GM21723 (cell line): Measurements from ENCODE around the gene DNAJA3.
"Not testable (repeated sequence)": the region's sequence is repeated elsewhere in the genome, so short reads cannot be mapped to it uniquely, and the experiment has no call there.

Experiments used
- ATAC-seq: cut with Tn5 transposase; IDR thresholded peaks from one replicate; pipeline ENCODE4 v1.9.1; 2021; ENCODE audit warnings: mild to moderate bottlenecking, moderate library complexity; ENCODE audit not compliant: unreplicated experiment

The DNAJA3 gene

GRCh38 chr16:4386951-4387565, 38.6 kb upstream of the DNAJA3 start:
- ATAC-seq: no peak

- no peak for ATAC-seq
Measured at GRCh38 chr16:4387781-4388180, 37.9 kb upstream of the DNAJA3 start.

- ATAC-seq: no peak
Measured at GRCh38 chr16:4388271-4389021, 37.2 kb upstream of the DNAJA3 start.

GRCh38 chr16:4389051-4389955, 36.4 kb upstream of the DNAJA3 start:
- ATAC-seq: no peak

GRCh38 chr16:4390266-4391260, 35.1 kb upstream of the DNAJA3 start:
- no peak for ATAC-seq

- no peak for ATAC-seq
Measured at GRCh38 chr16:4391631-4392381, 33.9 kb upstream of the DNAJA3 start.

- no peak for ATAC-seq
Measured at GRCh38 chr16:4392382-4393239, 33.1 kb upstream of the DNAJA3 start.

GRCh38 chr16:4393240-4393600, 32.4 kb upstream of the DNAJA3 start:
- ATAC-seq: no peak

GRCh38 chr16:4393850-4394249, 31.8 kb upstream of the DNAJA3 start:
- not testable (repeated sequence) for ATAC-seq

GRCh38 chr16:4395055-4395726, 30.5 kb upstream of the DNAJA3 start:
- ATAC-seq: no peak

GRCh38 chr16:4399001-4399730, 26.5 kb upstream of the DNAJA3 start:
- no peak for ATAC-seq

GRCh38 chr16:4401094-4401501, 24.6 kb upstream of the DNAJA3 start:
- ATAC-seq: no peak

- ATAC-seq: no peak
Measured at GRCh38 chr16:4401510-4401909, 24.2 kb upstream of the DNAJA3 start.

- ATAC-seq: peak; percentile 66
Measured at GRCh38 chr16:4402439-4403132, 23.1 kb upstream of the DNAJA3 start.

- no peak for ATAC-seq
Measured at GRCh38 chr16:4403133-4403949, 22.3 kb upstream of the DNAJA3 start.
